ENCODE results near the gene RAD51B. TPM values are rescaled to one million over a fixed set of nuclear protein-coding genes. Genes with fewer than 3 reads are reported as not detected.

The RAD51B gene
- total RNA-seq, 4 donors from 2014 or later: 5.0 to 31.8 (median 20.6) TPM

GRCh38 chr14:68586896-68587751 is 767.5 kb downstream of the RAD51B start:
- WGBS, 2 donors (ENCODE audit: low coverage in 1 of 2): 40 to 73% methylated on average over 1 to 13 of the region's 13 CpGs
- Histone ChIP-seq H3K36me3 (no peaks in the 10 kb centered on the region), H3K4me3 (no peak overlapping the region), H3K27me3 (no peaks in the 10 kb centered on the region), H3K27ac (peak overlapping the region; percentile 75 to 89 (median 82)), H3K9me3 (no peaks in the 10 kb centered on the region), H3K4me1 (peaks cover 24 to 35% (median 26%) of the 10 kb centered on the region in 4 donors)
- intact Hi-C loops (cut with DNase I; ENCODE audit: low total_unique reads): loop anchor here (5.0 kb wide), 2 partner anchors 40 to 340 kb away; no protein-coding TSS in a partner anchor
- in situ Hi-C loops (cut with MboI; ENCODE audit: low pct_ligation_motif_present in 1 of 4, low pct_unique_long_range_greater_than_20kb in 1 of 4, low sequenced_read_pairs in 3 of 4): no loop called here
- TF ChIP-seq EP300 (IDR thresholded peaks at IDR 0.05; ENCODE audit: low read depth) (no peak), POLR2AphosphoS5 (IDR thresholded peaks at IDR 0.05) (peak in 2 of 3 donors; percentile 33 to 36)
- no peak for DNase-seq

- DNase-seq: no peak
- 0 to 86% methylated on average over 1 to 6 of the region's 6 CpGs for WGBS, 2 donors (ENCODE audit: low coverage in 1 of 2)
- H3K4me3 ChIP-seq: no peak overlapping the region
- TF ChIP-seq POLR2AphosphoS5 (IDR thresholded peaks at IDR 0.05): no peak
- no peak for TF ChIP-seq POLR2A (IDR thresholded peaks at IDR 0.05)
- no peak for TF ChIP-seq CTCF (IDR thresholded peaks at IDR 0.05)
- TF ChIP-seq EP300 (IDR thresholded peaks at IDR 0.05; ENCODE audit: low read depth): no peak
- in situ Hi-C loops (cut with MboI; ENCODE audit: low pct_ligation_motif_present in 1 of 4, low pct_unique_long_range_greater_than_20kb in 1 of 4, low sequenced_read_pairs in 3 of 4): no loop called here
- no peaks in the 10 kb centered on the region for H3K27me3 ChIP-seq
- intact Hi-C loops (cut with DNase I; ENCODE audit: low total_unique reads): loop anchor here (5.0 kb wide), 2 partner anchors 41 to 341 kb away; no protein-coding TSS in a partner anchor
- no peaks in the 10 kb centered on the region for H3K36me3 ChIP-seq
- H3K4me1 ChIP-seq: peaks cover 24 to 35% (median 26%) of the 10 kb centered on the region in 4 donors
- H3K27ac ChIP-seq: peak overlapping the region; percentile 75 to 89 (median 82)
- H3K9me3 ChIP-seq: no peaks in the 10 kb centered on the region
Observed at GRCh38 chr14:68587931-68588330, 768.4 kb downstream of the RAD51B start.

- 69 to 88% methylated on average over 1 to 7 of the region's 7 CpGs for WGBS, 2 donors (ENCODE audit: low coverage in 1 of 2)
- TF ChIP-seq CTCF (IDR thresholded peaks at IDR 0.05) (no peak), POLR2A (IDR thresholded peaks at IDR 0.05) (no peak), EP300 (IDR thresholded peaks at IDR 0.05; ENCODE audit: low read depth) (peak; percentile 81), POLR2AphosphoS5 (IDR thresholded peaks at IDR 0.05) (peak; percentile 83 to 86 (median 85))
- Histone ChIP-seq H3K4me1 (peaks cover 24 to 35% (median 31%) of the 10 kb centered on the region in 4 donors), H3K9me3 (no peaks in the 10 kb centered on the region), H3K27ac (peak overlapping the region; percentile 75 to 89 (median 82)), H3K4me3 (no peak overlapping the region), H3K27me3 (no peaks in the 10 kb centered on the region), H3K36me3 (no peaks in the 10 kb centered on the region)
- DNase-seq: peak; percentile 42
- in situ Hi-C loops (cut with MboI; ENCODE audit: low pct_ligation_motif_present in 1 of 4, low pct_unique_long_range_greater_than_20kb in 1 of 4, low sequenced_read_pairs in 3 of 4): no loop called here
- intact Hi-C loops (cut with DNase I; ENCODE audit: low total_unique reads): loop anchor here (1.0 to 5.0 kb wide), 3 partner anchors 42 to 342 kb away; no protein-coding TSS in a partner anchor
Observed at GRCh38 chr14:68589447-68590200, 770.0 kb downstream of the RAD51B start.

GRCh38 chr14:68590201-68590522 is 770.6 kb downstream of the RAD51B start:
- in situ Hi-C loops (cut with MboI; ENCODE audit: low pct_ligation_motif_present in 1 of 4, low pct_unique_long_range_greater_than_20kb in 1 of 4, low sequenced_read_pairs in 3 of 4) (no loop called here), intact Hi-C loops (cut with DNase I; ENCODE audit: low total_unique reads) (loop anchor here (1.0 kb wide), 1 partner anchor 76 kb away; no protein-coding TSS in a partner anchor)
- H3K36me3 ChIP-seq: no peaks in the 10 kb centered on the region
- H3K4me3 ChIP-seq: no peak overlapping the region
- no peaks in the 10 kb centered on the region for H3K27me3 ChIP-seq
- DNase-seq: no peak
- WGBS, 2 donors (ENCODE audit: low coverage in 1 of 2): 92% methylated on average over 3 of the region's 3 CpGs; no CpG with 5 or more reads in 1 of the 2 donors
- no peaks in the 10 kb centered on the region for H3K9me3 ChIP-seq
- TF ChIP-seq POLR2AphosphoS5 (IDR thresholded peaks at IDR 0.05) (no peak), EP300 (IDR thresholded peaks at IDR 0.05; ENCODE audit: low read depth) (no peak), CTCF (IDR thresholded peaks at IDR 0.05) (no peak), POLR2A (IDR thresholded peaks at IDR 0.05) (no peak)
- peak overlapping the region; percentile 75 to 89 (median 82) for H3K27ac ChIP-seq
- peaks cover 24 to 35% (median 31%) of the 10 kb centered on the region in 4 donors for H3K4me1 ChIP-seq
